SK-N-SH (cell line): ENCODE measurements around the gene TULP4.

Experiments used
- CHD2 ChIP-seq: fragments of 150-350 bp; IDR thresholded peaks from 2 replicates; pipeline ENCODE4 v1.6.1; 2018; ENCODE audit warnings: low read length; ENCODE audit not compliant: partially characterized antibody
- CTCF ChIP-seq: fragments of 200-600 bp; sonication (generic); IDR thresholded peaks from 2 replicates; pipeline ENCODE4 v1.6.1; 2017; ENCODE audit warnings: antibody characterized with exemption, mild to moderate bottlenecking, moderate library complexity
- EP300 ChIP-seq, 2 experiments: IDR thresholded peaks; 2 replicates each; pipeline versions ENCODE4 v1.4.0 to v1.6.1; 2012; ENCODE audit warnings: borderline replicate concordance in 1 of 2, low read depth in 1 of 2, low read length in 1 of 2
- EZH2phosphoT487 ChIP-seq: fragments of 200-600 bp; sonication (generic); IDR thresholded peaks from 2 replicates; pipeline ENCODE4 v1.6.1; 2017; ENCODE audit warnings: low read depth, mixed run types, mild to moderate bottlenecking, antibody characterized with exemption, moderate library complexity, borderline replicate concordance
- GABPA ChIP-seq: IDR thresholded peaks from 2 replicates; pipeline ENCODE4 v1.4.0; 2012; ENCODE audit warnings: low read depth, mild to moderate bottlenecking
- JUND ChIP-seq: IDR thresholded peaks from 2 replicates; pipeline ENCODE4 v1.4.0; 2012
- MAX ChIP-seq: IDR thresholded peaks from 2 replicates; pipeline ENCODE4 v1.4.0; 2012; ENCODE audit warnings: low read depth
- PBX3 ChIP-seq: IDR thresholded peaks from 2 replicates; pipeline ENCODE4; 2012
- POLR2AphosphoS5 ChIP-seq: IDR thresholded peaks from 2 replicates; pipeline ENCODE4 v1.6.1; 2012; ENCODE audit warnings: low read depth, low read length
- RAD21 ChIP-seq: IDR thresholded peaks from 2 replicates; pipeline ENCODE4 v1.6.1; 2012; ENCODE audit warnings: mild to moderate bottlenecking, low read length
- REST ChIP-seq: IDR thresholded peaks from 2 replicates; pipeline ENCODE4 v1.6.1; 2012; ENCODE audit warnings: mild to moderate bottlenecking, low read depth, low read length, moderate library complexity
- SMC3 ChIP-seq: IDR thresholded peaks from 2 replicates; pipeline ENCODE4 v1.6.1; 2012; ENCODE audit warnings: low read depth, low read length, improper control_type of control experiment
- TAF1 ChIP-seq: IDR thresholded peaks from 2 replicates; pipeline ENCODE4 v1.6.1; 2012; ENCODE audit warnings: low read depth, mild to moderate bottlenecking, low read length, moderate library complexity, borderline replicate concordance
- TCF12 ChIP-seq: IDR thresholded peaks from 2 replicates; pipeline ENCODE4 v1.4.0; 2012

- TF ChIP-seq CTCF: no peak
- no peak for TF ChIP-seq CHD2
- peak; percentile 88 for TF ChIP-seq JUND
- no peak for TF ChIP-seq EZH2phosphoT487
- TF ChIP-seq REST: no peak
- peak; percentile 46; the same call in 1 of the 2 replicates for TF ChIP-seq MAX
- no peak for TF ChIP-seq TAF1
- no peak for TF ChIP-seq SMC3
- no peak; the same call in 1 of the 2 replicates for TF ChIP-seq POLR2AphosphoS5
- no peak for TF ChIP-seq GABPA
- no peak for TF ChIP-seq EP300 (IDR thresholded peaks at IDR 0.05; ENCODE audit: borderline replicate concordance in 1 of 2, low read depth in 1 of 2, low read length in 1 of 2)
- TF ChIP-seq PBX3: peak; percentile 45; the same call in 1 of the 2 replicates
- TF ChIP-seq TCF12: peak; percentile 78
- no peak for TF ChIP-seq RAD21
Observed at GRCh38 chr6:158322724-158323560, 10.7 kb downstream of the TULP4 start.
